IPS-15b (cell line): ENCODE results near the gene ZNF500.
A peak's percentile ranks its signal among the peaks of the same experiment; 100 is the strongest.
"Not testable (repeated sequence)": the region's sequence is repeated elsewhere in the genome, so short reads cannot be mapped to it uniquely, and the experiment has no call there.

Experiments
- H3K27me3 ChIP-seq: one replicate; pipeline ENCODE4 v1.6.1; 2013; ENCODE audit warnings: low read length; ENCODE audit not compliant: control insufficient read depth, insufficient read depth
- H3K36me3 ChIP-seq: one replicate; pipeline ENCODE4 v1.6.1; 2013; ENCODE audit warnings: low read length; ENCODE audit not compliant: control insufficient read depth, insufficient read depth
- H3K4me1 ChIP-seq: one replicate; pipeline ENCODE4 v1.6.1; 2013; ENCODE audit warnings: mild to moderate bottlenecking, low read length; ENCODE audit not compliant: control insufficient read depth, insufficient read depth
- H3K4me3 ChIP-seq: one replicate; pipeline ENCODE4 v1.5.1; 2013; ENCODE audit warnings: low read depth, low read length
- H3K9ac ChIP-seq: one replicate; pipeline ENCODE4 v1.6.1; 2013; ENCODE audit warnings: low read depth, mild to moderate bottlenecking, low read length
- H3K9me3 ChIP-seq: one replicate; pipeline ENCODE4 v1.6.1; 2013; ENCODE audit warnings: mild to moderate bottlenecking, low read length; ENCODE audit not compliant: control insufficient read depth, insufficient read depth

The ZNF500 gene

DNA sequence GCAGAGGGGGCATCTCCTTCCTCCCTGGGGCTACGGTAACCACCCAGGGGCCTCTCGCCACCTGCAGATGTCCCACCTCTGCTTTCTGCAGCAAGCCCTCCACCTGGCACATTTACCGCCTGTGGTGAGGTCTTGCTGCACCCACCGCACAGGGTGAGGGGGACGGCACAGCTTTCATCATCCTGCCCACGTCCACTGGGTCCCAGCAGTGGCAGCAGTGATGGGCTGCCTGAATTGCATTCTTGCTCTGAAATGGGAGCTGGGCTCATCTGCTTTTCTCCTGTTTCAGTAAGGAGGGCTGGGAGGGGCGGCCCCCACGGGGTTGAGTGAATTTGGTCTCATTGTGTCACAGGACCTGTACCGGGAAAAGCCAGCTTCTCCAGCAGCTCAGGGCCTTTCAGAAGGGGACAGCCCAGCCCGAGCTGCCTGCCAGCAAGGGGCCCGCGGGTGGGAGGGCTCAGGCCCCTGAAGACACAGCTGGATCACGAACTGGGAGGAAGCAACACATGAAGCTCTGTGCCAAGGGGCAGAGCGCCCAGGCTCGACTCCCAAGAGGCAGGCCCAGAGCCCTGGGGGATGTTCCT, 19.9 kb downstream of the ZNF500 start:
- Histone ChIP-seq H3K36me3 (peaks cover 13% of the 10 kb centered on the region), H3K9me3 (no peaks in the 10 kb centered on the region), H3K4me1 (peaks cover 6% of the 10 kb centered on the region), H3K27me3 (no peaks in the 10 kb centered on the region), H3K4me3 (no peak overlapping the region), H3K9ac (no peak overlapping the region)

DNA sequence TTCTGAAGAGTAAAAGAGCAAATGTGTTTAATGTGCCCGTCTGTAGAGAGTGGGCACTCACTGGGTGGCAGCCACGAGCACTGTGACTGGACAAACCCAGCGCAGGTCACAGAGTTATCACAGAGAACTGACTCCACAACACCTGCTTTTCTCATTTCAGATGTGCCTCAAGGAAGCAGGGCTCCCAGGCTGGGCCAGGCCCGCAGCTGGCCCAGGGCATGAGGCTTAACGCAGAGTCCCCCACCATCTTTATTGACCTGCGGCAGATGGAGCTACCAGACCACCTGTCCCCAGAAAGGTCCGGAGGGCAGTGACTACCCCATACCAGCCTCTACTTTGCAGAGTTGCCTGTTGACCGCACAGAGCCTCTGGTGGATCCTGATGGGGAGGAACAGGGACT, 20.7 kb downstream of the ZNF500 start:
- H3K9ac ChIP-seq, result no peak overlapping the region
- peaks cover 5% of the 10 kb centered on the region for H3K36me3 ChIP-seq
- H3K4me1 ChIP-seq, result peaks cover 6% of the 10 kb centered on the region
- no peaks in the 10 kb centered on the region for H3K9me3 ChIP-seq
- H3K27me3 ChIP-seq, result no peaks in the 10 kb centered on the region
- no peak overlapping the region for H3K4me3 ChIP-seq

DNA sequence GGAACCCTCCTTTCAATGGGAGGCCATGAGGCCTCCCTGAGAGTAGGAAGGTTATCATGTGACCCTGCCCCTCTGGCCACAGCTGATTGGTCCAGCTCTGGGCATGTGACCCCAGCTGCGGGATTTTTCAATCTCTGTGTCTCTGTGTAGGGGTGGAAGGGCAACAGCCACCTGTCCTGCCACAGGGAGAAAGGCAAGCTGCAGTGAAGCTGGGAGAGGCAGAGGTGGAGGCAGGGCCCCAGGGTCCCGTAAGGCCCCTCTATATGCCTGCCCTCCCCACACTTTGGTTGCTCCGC, 21.7 kb downstream of the ZNF500 start:
- Histone ChIP-seq H3K9me3 (no peaks in the 10 kb centered on the region), H3K4me1 (peaks cover 6% of the 10 kb centered on the region), H3K36me3 (no peaks in the 10 kb centered on the region), H3K27me3 (no peaks in the 10 kb centered on the region), H3K4me3 (no peak overlapping the region), H3K9ac (no peak overlapping the region)

DNA sequence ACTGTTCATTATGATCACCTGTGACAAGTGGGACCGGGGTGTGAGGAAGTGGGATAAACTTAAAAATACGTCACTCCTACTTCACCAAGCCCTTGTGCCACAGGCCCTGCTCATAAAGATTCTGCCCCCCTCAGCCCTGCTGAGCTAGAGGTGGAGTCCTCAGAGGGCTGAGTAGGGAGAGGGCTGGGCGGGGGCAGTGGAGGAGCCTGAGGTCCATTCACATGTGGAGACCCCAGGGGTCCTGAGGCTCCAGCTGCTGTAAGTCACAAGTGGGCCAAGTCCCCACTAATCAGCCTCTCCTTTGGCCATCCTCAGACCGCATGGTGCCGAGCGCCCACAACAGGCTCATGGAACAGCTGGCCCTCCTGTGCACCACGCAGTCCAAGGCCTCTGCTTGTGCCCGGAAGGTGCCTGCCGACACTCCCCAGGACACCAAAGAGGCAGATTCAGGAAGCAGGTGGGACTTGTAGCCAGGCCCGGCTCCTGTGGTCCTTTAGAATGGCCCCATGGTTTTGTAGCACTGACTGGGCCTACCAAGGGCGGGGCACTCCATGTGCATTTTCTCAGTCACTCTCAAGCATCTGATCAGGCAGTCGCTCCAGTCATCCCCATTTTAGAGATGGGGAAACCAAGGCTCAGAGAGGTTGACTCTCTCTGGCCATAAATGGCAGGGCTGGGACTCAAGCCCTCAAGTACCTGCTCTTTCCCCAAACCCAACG, 22.2 kb downstream of the ZNF500 start:
- H3K9ac ChIP-seq, result no peak overlapping the region
- H3K27me3 ChIP-seq, result no peaks in the 10 kb centered on the region
- H3K4me3 ChIP-seq, result no peak overlapping the region
- H3K9me3 ChIP-seq, result no peaks in the 10 kb centered on the region
- H3K36me3 ChIP-seq, result no peaks in the 10 kb centered on the region
- peaks cover 6% of the 10 kb centered on the region for H3K4me1 ChIP-seq

DNA sequence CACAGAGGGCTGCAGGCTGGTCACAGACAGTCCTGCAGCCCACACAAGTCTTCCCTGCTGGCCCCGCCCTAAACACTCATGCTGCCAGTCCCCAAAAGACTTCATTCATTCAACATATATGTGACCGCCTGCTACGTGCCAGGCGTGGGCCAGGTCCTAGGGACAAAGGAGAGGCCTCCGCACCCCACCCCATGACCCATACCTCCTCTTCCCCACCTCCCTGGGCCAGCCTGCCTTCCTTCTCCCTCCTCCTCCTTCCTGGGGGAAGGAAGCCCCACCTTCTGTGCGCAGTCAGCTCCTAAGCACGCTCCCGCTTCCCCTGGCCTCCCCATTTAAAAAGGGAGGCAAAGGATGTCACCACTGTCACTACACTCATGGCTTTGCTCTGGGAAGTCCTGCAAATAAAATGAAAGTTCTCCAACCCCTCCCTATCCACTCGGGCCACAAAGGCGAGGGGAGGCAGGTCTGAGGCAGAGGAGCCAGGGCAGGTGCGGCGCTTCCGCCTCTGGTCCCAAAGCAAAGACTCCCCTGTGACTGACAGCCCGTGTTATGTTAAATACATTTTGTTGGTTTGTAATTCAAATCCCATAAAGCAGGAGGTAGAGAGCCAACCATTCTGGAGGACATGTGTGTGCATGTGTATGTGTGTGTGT, 23.6 kb downstream of the ZNF500 start:
- H3K4me1 ChIP-seq, result peaks cover 6% of the 10 kb centered on the region
- peak overlapping the region; percentile 32 for H3K4me3 ChIP-seq
- H3K36me3 ChIP-seq, result no peaks in the 10 kb centered on the region
- H3K9ac ChIP-seq, result peak overlapping the region; percentile 54
- no peaks in the 10 kb centered on the region for H3K9me3 ChIP-seq
- H3K27me3 ChIP-seq, result no peaks in the 10 kb centered on the region

DNA sequence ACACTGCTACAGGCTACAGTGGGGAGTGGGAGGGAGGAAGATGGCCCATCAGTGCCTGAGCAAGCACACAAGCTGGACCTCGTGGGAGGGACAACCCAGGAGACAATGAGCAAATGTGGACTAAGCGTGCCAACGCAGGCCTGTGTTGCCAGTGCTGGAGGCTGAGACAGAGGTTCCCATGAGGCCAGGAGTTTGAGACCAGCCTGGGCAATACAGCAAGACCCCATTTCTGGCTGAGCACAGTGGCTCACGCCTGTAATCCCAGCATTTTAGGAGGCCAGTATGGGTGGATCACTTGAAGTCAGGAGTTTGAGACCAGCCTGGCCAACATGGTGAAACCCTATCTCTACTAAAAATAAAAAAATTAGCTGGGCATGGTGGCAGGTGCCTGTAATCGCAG, 28.6 kb downstream of the ZNF500 start:
- not testable (repeated sequence) for H3K4me3 ChIP-seq, H3K36me3 ChIP-seq, H3K4me1 ChIP-seq, H3K9me3 ChIP-seq, H3K9ac ChIP-seq, H3K27me3 ChIP-seq

DNA sequence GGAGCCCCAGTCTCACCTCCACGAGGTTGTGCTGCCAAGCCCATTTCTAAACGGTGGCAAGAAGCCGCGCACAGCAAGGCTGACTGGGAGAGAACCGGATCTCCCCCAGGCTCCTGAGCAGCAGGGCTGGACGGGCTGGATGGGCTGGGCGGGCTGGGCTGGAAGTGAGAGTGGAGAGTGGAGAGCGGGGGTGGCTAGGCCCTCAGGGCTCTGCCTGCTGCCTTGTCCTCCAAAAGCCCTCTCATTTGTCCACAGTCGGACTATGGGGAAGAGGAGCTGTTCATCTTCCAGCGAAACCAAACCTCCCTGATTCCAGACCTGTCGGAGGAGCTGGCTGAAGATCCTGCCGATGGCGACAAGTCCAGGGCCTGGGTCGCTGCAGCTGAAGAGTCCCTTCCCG, 29.4 kb downstream of the ZNF500 start:
- Histone ChIP-seq H3K4me1 (no peaks in the 10 kb centered on the region), H3K9me3 (no peaks in the 10 kb centered on the region), H3K36me3 (no peaks in the 10 kb centered on the region), H3K4me3 (no peak overlapping the region), H3K9ac (no peak overlapping the region), H3K27me3 (peaks cover 2% of the 10 kb centered on the region)

DNA sequence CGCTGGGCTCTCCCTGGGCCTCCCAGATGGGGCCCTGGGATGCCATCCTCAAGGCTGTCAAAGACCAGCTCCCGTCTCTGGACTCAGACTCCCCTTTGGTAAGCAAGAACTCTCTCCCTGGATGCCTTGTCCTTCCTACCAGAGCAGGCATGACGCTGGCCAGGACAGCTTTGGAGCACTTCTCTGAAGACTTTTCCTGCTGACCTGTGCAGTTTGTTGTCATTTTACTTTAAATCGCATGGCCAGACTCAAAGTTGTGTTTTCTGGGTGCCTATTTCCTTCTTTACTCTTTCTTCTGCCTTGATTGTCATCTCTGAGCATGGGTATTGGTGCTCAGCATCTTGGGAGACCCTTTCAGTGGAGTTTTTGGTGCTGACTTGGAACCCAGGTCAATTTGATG, 30.4 kb downstream of the ZNF500 start:
- Histone ChIP-seq H3K4me1 (no peaks in the 10 kb centered on the region), H3K9me3 (no peaks in the 10 kb centered on the region), H3K27me3 (peaks cover 2% of the 10 kb centered on the region), H3K4me3 (no peak overlapping the region), H3K9ac (no peak overlapping the region), H3K36me3 (peaks cover 3% of the 10 kb centered on the region)

DNA sequence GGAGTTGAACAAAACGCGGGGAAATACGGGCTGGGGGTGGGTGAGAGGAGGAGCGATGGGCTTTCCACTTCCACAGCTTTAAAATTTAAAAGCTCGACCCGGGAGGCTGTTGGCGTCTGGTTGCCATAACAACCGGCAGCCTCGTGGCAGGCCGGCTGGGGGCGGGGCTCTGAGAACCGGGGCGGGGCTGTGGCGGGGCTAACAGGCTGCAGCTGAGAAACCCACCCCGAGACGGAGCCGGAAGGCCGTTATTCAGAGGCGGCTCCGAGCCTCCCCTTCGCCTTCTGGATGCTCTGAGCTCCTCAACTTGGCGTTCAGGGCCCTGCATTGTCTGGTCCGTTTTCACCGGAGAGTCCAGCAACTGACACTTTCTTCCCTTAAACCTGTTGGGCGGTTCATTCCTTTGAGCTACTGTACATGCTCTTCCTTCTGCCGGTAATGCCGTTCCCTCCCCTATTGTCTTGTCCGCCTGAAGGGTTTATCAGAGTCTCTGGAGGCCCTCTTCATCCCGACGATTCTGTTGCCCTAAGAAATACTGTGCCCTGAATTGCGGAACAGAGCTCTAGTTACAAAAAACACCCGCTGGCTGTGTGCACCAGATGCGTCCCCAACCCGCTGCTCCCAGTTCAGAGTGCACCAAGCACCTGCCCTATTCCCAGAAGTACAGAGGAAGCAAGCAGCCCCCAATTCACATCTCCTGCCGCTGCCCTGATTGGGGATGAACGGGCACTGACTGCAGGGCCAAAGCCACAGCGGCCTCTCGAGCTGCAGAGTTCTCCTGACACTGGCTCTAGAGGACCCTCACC, 32.0 kb downstream of the ZNF500 start:
- Histone ChIP-seq H3K27me3 (peaks cover 2% of the 10 kb centered on the region), H3K9ac (peak overlapping the region; percentile 24), H3K4me3 (peak overlapping the region; percentile 83), H3K36me3 (peaks cover 8% of the 10 kb centered on the region), H3K9me3 (no peaks in the 10 kb centered on the region), H3K4me1 (no peaks in the 10 kb centered on the region)

DNA sequence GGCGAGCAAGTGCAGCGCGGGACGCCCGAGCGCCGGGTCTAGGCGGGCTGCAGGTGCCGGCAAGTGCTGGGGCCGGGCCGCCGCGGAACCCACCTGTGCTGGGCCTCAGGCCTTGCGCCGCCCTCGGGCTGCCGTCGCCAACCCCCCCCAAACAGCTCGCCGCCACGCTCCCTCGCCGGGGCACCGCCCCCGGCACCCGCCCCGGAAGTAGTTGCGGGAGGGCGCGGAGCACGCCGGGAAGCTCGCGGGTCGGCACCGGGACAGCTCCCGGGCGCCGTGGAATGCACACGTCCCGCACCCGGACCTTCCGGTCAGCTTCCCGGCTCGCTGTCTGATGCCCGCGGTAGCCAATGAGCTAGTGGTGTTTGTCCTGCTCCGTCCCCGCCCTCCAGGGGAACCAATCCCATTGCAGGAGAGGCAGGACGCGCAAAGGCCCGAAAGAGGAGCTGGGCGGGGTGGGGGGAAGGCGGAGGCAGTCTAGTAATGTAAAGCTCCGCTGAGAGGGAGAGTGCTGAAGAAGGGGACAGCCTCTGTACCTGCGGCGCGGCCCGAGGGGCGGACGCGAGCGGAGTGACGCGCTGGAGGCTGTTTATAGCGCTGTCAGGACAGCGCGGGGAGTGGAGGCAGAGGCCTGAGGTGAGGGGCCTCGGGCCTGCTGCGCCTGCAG, 32.8 kb downstream of the ZNF500 start, which contains the start of the genes ANKS3 and DNAAF8:
ANKS3 (minus strand) TSS at position 209 of the 667 bp plus-strand sequence. CDS start 4,122 bp downstream, outside the sequence.
DNAAF8 (plus strand) TSS at position 475 of the 667 bp plus-strand sequence. CDS start 1,978 bp downstream, outside the sequence.
- H3K27me3 ChIP-seq, result peaks cover 2% of the 10 kb centered on the region
- H3K4me3 ChIP-seq, result peak within 1 kb of the TSS; percentile 83
- no peaks in the 10 kb centered on the region for H3K9me3 ChIP-seq
- peaks cover 12% of the 10 kb centered on the region for H3K36me3 ChIP-seq
- no peaks in the 10 kb centered on the region for H3K4me1 ChIP-seq
- H3K9ac ChIP-seq, result peak within 1 kb of the TSS; percentile 76

DNA sequence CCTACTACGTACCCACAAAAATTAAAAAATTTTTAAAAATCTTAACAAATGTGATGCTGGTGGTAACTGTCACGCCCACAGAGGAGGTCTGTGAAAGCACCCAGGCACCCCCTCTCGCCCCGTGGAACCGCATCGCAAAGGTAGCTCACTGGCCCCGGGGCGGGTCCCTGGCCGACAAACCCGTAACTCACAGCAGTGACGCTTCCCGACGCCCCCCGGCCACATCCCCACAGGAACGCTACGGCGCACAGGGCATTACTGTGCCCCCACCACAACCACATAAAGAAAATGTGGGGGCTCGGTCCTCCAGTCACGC, 33.3 kb downstream of the ZNF500 start:
- Histone ChIP-seq H3K36me3 (peaks cover 17% of the 10 kb centered on the region), H3K4me1 (no peaks in the 10 kb centered on the region), H3K4me3 (peak overlapping the region; percentile 83), H3K9ac (peak overlapping the region; percentile 76), H3K9me3 (no peaks in the 10 kb centered on the region), H3K27me3 (peaks cover 2% of the 10 kb centered on the region)
